Activated T-helper 17 cell treated with anti-CD3 and anti-CD28 coated beads, Interleukin-2, amount 50 U/mL, for 72 hours (primary cell): ENCODE measurements around the gene PSD. TPM values are rescaled to one million over a fixed set of nuclear protein-coding genes. Genes with fewer than 3 reads are reported as not detected.

Experiments
- ATAC-seq: fragments of 150-1000 bp; cut with Tn5 transposase; replicated peaks from 2 replicates; pipeline ENCODE4 v1.10.0; 2021; ENCODE audit warnings: mild to moderate bottlenecking, moderate library complexity
- H3K27ac Mint-ChIP-seq: one replicate; pipeline ENCODE4 v1.8.0; 2022; ENCODE audit warnings: mixed read lengths
- H3K27me3 Mint-ChIP-seq: one replicate; pipeline ENCODE4 v1.8.0; 2022; ENCODE audit warnings: mixed read lengths
- H3K36me3 Mint-ChIP-seq: one replicate; pipeline ENCODE4 v1.8.0; 2022; ENCODE audit warnings: low read depth, mild to moderate bottlenecking, mixed read lengths
- H3K4me1 Mint-ChIP-seq: one replicate; pipeline ENCODE4 v1.8.0; 2022; ENCODE audit warnings: mixed read lengths
- H3K4me3 Mint-ChIP-seq: one replicate; pipeline ENCODE4 v1.8.0; 2022; ENCODE audit warnings: mild to moderate bottlenecking, mixed read lengths
- H3K9me3 Mint-ChIP-seq: one replicate; pipeline ENCODE4 v1.8.0; 2022; ENCODE audit warnings: mixed read lengths
- total RNA-seq, 2 donors: library from RNA; stranded (reverse); gene quantifications; one replicate each; pipeline ENCODE4 v1.2.3, GENCODE V29; 2022

PSD gene
- total RNA-seq, 2 donors from 2014 or later: 3.0 to 8.0 TPM

DNA sequence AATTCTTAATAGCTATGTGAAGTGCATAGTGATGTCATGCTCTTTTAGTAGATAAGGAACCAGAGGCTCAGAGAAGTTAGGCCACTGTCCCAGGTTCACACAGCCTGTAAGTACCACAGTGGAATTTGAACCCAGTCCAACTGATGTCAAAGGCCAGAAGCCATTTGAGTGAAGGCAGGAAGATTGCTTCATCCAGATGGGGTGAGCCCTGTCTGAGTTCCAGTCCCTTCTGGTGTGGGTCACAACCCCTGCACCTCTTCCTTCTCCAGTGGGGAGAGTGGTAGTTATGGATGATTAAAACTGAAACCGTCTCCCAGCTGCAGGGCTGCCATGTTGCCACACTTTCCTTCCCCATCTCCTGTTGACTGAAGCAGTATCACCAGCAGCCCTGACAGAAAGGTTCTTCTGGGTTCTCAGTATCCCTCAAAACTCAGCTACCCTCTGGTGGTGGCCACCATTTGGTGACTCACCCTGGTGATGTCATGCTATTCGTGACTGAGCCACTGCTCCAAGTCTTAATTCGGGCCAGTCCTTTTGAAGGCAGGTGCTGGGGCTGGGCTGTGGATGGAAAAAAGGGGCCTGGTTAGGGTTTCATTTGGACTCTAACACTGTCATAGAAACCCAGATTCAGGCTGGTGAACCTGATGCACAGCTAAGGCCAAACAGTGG, 34.2 kb upstream of the PSD start:
- peak; percentile 79 for ATAC-seq
- no peaks in the 10 kb centered on the region for H3K27me3 Mint-ChIP-seq
- peak overlapping the region; percentile 93 for H3K27ac Mint-ChIP-seq
- no peaks in the 10 kb centered on the region for H3K9me3 Mint-ChIP-seq
- H3K36me3 Mint-ChIP-seq: peaks cover 64% of the 10 kb centered on the region
- H3K4me1 Mint-ChIP-seq: peaks cover 17% of the 10 kb centered on the region
- H3K4me3 Mint-ChIP-seq: peak overlapping the region; percentile 67

DNA sequence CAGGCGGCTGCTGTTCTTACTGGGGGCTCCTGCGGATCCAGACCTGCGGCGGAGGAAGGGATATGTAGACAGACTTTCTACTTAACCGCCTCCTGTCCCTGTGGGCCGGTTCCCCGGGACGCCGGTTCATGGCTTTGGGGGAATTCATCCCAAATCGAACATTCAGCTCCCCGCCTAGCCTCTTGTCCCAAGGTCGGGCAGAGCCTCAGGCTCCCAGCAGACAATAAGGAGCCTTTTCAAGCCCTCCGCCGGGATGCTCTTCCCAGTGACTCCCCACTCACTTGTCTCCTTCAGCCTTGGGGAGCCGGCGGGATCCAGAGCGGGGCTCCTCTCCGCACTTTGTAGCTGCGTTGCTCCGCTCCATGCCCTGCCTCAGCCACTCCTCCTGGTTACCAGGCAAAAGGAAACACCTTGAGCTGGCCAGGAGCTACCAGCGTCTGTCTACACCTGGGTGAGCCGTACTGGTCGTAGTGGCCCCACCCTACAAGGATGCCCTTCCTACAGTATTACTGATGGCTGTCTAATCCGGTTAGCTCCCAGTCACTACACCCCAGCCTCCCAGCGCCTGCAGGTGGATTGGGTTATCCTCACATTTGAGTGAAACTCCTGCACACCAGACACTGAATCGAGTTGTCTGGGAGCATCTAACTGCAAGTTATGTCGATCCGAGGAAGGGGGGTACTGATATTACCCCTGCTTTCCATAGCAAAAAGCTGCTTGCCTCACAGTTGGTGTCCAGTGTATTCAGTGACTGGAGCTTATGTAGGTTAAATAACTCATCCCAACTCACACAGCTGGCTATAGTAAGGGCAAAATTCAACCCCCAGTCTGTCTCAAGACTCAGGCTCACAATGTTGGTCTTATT, 32.8 kb upstream of the PSD start, which contains the start of gene C10orf95:
C10orf95 (minus strand) TSS at position 439 of the 865 bp plus-strand sequence. CDS start 450 bp downstream, outside the sequence.
- Mint-ChIP-seq H3K4me3 (peak within 1 kb of the TSS; percentile 84), H3K27ac (peak within 1 kb of the TSS; percentile 93), H3K27me3 (no peaks in the 10 kb centered on the region), H3K9me3 (no peaks in the 10 kb centered on the region), H3K36me3 (peaks cover 60% of the 10 kb centered on the region), H3K4me1 (peaks cover 12% of the 10 kb centered on the region)
- ATAC-seq: no peak

DNA sequence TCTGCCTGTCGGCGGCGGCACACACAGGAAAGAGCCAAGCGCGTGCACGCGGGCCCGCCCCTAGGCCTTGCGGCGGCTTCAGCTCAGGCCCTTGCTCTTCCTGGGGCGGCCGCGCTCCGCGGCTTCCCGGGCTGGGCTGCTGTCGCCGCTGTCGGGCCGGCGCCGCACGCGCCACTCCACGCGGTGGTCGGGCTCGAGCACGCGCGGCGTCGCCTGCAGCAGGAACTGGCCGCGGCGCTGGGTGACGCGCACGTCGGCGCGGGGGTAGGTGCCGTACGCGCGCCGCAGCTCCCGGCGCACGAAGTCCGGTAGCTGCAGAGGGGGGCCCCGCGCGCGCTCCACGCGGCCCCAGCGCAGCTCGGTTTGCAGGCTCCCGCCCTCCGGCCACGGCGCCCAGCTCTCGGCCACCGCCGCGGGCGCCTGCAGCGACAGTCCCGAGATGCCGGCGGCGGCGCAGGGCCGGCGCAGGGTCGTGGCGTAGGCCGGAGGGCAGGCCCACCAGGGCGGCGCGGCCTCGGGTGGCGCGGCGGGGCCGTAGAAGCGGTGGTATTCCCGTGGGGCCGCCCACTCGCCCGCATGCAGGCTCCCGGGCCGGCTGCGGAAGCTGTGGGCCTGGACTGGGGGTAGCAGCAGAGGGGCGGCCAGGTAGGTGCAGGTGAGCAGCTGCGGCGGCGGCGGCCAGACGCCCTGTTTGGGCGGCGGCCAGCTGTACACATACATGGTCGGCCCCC, 32.0 kb upstream of the PSD start:
- H3K27me3 Mint-ChIP-seq: no peaks in the 10 kb centered on the region
- ATAC-seq: peak; percentile 67
- no peaks in the 10 kb centered on the region for H3K9me3 Mint-ChIP-seq
- peak overlapping the region; percentile 84 for H3K4me3 Mint-ChIP-seq
- H3K36me3 Mint-ChIP-seq: peaks cover 53% of the 10 kb centered on the region
- peaks cover 12% of the 10 kb centered on the region for H3K4me1 Mint-ChIP-seq
- H3K27ac Mint-ChIP-seq: peak overlapping the region; percentile 87

DNA sequence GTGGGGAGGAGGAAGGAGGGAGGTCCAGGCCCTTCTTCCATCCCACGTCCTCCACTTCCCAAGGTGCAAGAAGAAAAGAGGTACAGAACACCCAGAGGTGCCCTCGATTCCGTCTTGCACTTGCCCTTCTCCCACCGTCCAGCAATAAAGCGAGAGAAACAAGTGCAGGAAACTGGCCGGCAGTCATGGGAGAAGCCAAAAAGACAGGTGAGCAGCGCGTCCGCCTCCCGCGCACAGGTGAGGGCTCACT, 31.5 kb upstream of the PSD start:
- Mint-ChIP-seq H3K9me3 (no peaks in the 10 kb centered on the region), H3K27ac (peak overlapping the region; percentile 87), H3K36me3 (peaks cover 48% of the 10 kb centered on the region), H3K4me3 (peak overlapping the region; percentile 84), H3K27me3 (no peaks in the 10 kb centered on the region), H3K4me1 (peaks cover 12% of the 10 kb centered on the region)
- peak; percentile 1 for ATAC-seq

DNA sequence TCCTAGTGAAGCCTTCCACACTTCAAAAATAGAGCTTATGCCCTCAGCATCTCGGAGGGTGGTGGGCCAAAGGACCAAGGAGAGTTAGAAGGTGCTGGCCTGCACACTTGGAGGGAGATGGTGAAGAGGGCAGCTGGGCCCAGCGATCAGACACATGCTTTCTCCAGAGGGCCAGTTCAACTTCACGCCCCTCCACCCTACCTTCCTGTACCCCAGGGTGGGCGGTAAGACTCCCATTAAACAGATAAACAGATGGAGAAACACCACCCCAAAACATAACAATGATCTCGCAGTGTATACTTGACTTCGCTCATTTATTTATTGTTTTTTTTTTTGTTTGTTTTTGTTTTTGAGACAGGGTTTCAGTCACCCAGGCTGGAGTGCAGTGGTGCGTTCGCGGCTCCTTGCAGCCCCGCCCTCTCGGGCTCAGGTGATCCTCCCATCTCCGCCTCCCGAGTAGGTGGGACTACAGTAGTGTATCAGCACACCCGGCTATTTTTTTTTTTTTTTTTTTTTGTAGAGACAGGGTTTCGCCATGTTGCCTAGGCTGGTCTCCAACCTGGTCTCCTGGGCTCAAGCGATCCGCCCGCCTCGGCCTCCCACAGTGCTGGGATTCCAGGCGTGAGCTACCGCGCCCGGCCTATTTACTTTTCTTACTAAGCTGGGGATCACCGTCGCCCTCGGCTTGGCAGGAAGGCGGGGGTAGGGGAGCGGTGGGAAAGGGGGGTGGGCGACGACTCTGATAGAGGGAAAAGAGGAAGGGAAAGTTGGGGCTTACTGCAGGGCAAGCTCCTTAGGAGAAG, 30.9 kb upstream of the PSD start:
- peak; percentile 68 for ATAC-seq
- peak overlapping the region; percentile 84 for H3K4me3 Mint-ChIP-seq
- H3K36me3 Mint-ChIP-seq: peaks cover 43% of the 10 kb centered on the region
- H3K27me3 Mint-ChIP-seq: no peaks in the 10 kb centered on the region
- peak overlapping the region; percentile 87 for H3K27ac Mint-ChIP-seq
- peaks cover 12% of the 10 kb centered on the region for H3K4me1 Mint-ChIP-seq
- H3K9me3 Mint-ChIP-seq: no peaks in the 10 kb centered on the region

DNA sequence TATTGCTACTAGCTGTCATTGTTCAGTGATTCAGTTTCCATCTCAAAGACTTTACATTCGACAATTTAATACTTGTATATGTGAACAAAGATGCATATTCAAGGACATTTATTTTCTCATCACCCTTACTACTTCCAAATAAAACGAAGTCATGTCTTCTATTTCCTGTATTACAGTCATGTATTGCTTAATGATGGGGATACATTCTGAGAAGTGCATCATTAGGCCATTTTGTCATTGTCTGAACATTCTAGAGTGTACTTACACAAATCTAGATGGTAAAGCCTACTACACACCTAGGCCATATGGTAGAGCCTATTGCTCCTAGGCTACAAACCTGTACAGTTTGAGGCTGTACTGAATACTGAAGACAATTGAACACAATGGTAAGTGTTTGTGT, 26.3 kb upstream of the PSD start:
- H3K9me3 Mint-ChIP-seq: no peaks in the 10 kb centered on the region
- no peak for ATAC-seq
- no peak overlapping the region for H3K27ac Mint-ChIP-seq
- peaks cover 5% of the 10 kb centered on the region for H3K4me1 Mint-ChIP-seq
- H3K36me3 Mint-ChIP-seq: peaks cover 6% of the 10 kb centered on the region
- H3K4me3 Mint-ChIP-seq: no peak overlapping the region
- no peaks in the 10 kb centered on the region for H3K27me3 Mint-ChIP-seq

DNA sequence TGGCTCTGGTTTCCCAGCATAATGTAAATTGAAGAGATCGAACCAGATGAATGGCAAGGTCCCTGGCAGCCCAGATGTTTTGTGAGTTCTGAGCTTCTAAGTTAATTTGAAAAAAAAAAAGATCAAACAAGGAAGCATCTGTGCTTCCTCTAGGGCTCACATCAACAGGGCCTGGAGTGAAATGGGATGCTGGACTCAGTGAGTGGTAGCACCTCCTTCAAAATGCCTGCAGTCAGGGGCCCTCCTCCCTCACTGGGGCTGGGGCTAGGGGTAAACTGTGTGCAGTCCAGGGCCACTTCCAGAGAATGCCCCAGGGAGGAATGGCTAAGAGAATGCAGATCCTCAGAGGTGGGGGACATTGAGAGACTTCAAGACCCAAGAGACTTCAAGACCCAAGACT, 19.8 kb upstream of the PSD start:
- peaks cover 11% of the 10 kb centered on the region for H3K36me3 Mint-ChIP-seq
- peaks cover 30% of the 10 kb centered on the region for H3K4me1 Mint-ChIP-seq
- H3K27ac Mint-ChIP-seq: no peak overlapping the region
- no peaks in the 10 kb centered on the region for H3K27me3 Mint-ChIP-seq
- H3K9me3 Mint-ChIP-seq: no peaks in the 10 kb centered on the region
- H3K4me3 Mint-ChIP-seq: peak overlapping the region; percentile 89
- no peak for ATAC-seq

DNA sequence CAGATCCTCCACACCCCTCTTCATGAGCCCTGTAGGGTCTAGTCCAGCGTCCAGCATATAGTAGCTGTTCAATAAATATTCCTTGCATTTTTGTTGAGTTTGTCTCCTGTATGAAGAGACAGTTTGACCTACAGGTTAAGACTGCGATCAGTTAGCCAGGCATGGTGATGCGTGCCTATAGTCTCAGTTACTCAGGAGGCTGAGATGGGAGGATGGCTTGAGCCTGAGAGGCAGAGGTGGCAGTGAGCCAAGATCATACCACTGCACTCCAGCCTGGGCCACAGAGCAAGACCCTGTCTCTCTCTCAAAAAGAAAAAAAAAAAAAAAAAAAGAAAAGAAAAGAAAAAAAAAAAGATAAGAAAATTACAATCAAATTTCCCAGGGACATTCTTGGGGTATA, 18.9 kb upstream of the PSD start:
- Mint-ChIP-seq H3K9me3 (no peaks in the 10 kb centered on the region), H3K36me3 (peaks cover 11% of the 10 kb centered on the region), H3K4me3 (peak overlapping the region; percentile 89), H3K27me3 (no peaks in the 10 kb centered on the region), H3K27ac (peak overlapping the region; percentile 82), H3K4me1 (peaks cover 30% of the 10 kb centered on the region)
- no peak for ATAC-seq

DNA sequence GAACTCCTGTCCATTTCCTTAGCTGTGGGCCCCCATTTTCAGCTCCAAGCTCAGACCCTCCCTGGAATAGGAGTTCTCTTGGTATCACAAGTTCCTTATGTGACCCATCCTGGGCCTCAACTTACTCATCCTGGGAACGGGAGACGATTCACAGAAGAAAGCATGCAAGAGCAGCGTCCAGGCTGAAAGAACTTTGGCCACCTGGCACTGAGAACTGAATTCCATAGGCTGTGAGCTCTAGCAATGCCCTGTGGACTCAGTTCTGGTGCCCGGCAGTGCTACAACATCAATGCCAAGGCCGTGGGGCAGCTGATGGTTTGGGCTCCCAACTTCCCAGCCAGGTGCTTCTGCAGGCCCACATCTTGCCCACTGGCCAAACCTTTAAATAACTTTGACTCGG, 17.7 kb upstream of the PSD start:
- H3K27ac Mint-ChIP-seq: peak overlapping the region; percentile 82
- H3K9me3 Mint-ChIP-seq: no peaks in the 10 kb centered on the region
- H3K4me3 Mint-ChIP-seq: peak overlapping the region; percentile 89
- peaks cover 34% of the 10 kb centered on the region for H3K4me1 Mint-ChIP-seq
- peaks cover 11% of the 10 kb centered on the region for H3K36me3 Mint-ChIP-seq
- H3K27me3 Mint-ChIP-seq: no peaks in the 10 kb centered on the region
- ATAC-seq: no peak

DNA sequence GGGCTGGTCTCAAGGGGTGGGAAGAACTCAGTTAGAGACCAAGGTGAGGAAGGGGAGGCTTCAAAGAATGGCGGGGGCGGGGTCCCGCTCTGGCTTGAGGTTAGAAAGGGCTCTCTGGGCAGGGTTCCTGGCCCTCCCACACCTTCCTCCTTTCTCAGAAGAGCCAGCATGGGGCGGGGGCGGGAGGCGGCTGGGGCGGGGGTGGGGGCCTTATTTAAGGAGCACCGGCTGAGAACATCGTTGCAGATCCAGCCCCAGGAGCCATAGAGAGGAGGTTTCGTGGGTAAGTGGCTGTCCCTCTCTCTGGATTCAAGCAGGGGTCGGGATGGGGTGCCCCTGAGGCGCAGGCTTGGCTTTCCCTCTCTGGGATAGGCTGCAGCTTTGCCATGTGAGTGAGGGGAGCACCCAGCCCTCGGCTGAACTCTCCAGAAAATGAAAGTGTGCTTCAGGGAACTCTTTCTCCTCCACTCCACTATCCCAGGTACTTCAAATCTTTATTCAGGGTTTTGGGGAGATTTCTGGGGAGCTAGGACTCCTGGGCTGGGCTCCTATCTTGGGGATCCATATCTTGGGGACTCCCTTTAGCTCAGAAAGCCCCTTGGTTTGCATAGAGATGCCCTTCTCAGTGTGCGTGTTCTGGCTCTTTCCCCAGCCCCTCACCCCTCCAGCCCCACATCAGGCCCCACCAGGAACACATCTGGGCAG, 17.1 kb upstream of the PSD start:
- Mint-ChIP-seq H3K36me3 (peaks cover 11% of the 10 kb centered on the region), H3K4me3 (peak overlapping the region; percentile 89), H3K27ac (peak overlapping the region; percentile 82), H3K27me3 (no peaks in the 10 kb centered on the region), H3K9me3 (no peaks in the 10 kb centered on the region), H3K4me1 (peaks cover 34% of the 10 kb centered on the region)
- peak; percentile 18 for ATAC-seq

DNA sequence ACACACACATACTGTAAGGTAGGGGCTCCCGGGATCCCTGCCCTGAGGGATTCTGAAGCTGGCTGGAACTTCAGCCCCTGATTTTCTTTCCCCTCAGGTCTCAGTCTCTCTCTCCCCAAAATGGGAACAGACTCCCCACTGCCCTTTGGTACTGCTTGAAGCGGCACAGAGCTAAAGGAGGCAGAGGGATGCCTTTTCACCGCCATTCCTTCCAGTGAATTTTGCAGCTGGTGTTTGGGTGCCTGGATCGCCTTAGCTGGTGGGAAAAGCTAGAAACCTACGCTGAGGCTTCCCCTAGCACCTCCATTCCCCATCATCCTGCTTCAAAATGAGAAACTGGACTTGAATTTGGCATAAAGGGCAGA, 16.5 kb upstream of the PSD start:
- Mint-ChIP-seq H3K27ac (peak overlapping the region; percentile 82), H3K27me3 (no peaks in the 10 kb centered on the region), H3K4me1 (peaks cover 34% of the 10 kb centered on the region), H3K36me3 (peaks cover 11% of the 10 kb centered on the region), H3K4me3 (peak overlapping the region; percentile 89), H3K9me3 (no peaks in the 10 kb centered on the region)
- no peak for ATAC-seq

DNA sequence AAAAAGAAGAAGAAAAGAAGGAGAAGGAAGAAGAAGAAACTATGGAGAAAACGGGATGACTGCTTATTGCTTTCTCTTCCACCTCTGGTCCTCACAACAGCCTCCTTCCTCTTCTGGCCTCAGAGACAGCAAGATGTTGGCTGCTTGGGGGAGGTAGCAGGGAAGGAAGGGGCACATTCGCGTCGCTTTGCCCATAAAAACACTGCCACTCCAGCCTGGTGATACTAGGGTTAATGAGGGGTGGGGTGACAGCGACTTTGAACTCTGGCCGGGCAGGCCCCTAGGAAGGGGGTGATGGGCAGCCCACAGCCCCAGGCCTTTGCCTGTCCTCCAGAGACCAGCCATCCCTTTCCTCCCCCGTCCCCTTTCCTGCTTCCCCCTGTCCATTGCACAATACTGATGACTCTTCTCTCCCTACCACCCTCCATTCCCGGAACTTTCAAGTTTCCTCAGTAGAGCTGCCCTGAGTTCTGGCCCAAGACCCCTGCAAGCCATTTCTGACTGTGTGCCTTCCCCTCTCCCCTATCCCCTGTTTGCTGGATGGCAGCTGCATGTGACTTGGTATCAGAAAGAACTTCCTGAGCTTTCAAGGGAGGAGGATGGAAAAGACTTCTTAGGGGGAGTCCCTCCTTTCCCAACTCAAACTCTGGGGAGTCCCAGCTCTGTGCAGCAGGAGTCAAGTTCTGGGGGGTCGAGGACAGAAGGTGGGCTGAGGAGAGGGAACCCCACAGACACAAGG, 16.0 kb upstream of the PSD start:
- Mint-ChIP-seq H3K36me3 (peaks cover 11% of the 10 kb centered on the region), H3K4me1 (peaks cover 34% of the 10 kb centered on the region), H3K9me3 (no peaks in the 10 kb centered on the region), H3K4me3 (peak overlapping the region; percentile 89), H3K27me3 (no peaks in the 10 kb centered on the region), H3K27ac (peak overlapping the region; percentile 82)
- no peak for ATAC-seq

DNA sequence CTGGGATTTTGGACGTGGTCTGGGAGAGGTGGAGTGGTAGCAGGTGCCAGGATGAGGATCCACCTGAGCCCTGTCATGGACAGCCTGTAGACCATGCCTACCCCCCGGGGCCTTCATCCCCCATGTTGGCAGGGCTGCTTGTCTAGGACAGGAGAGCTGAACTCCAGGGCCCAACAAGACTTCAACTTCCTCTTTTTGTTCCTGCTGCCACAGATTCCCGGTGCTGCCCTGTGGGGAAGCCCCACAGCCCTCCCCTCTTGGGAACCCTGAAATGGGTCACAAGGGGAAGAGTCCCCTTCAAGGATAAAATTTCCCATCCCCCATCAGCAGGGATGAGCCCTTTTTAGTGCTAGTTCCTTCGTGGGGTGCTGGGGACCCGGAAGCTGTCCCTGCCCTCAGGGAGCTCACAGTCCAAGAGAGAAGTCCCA, 15.0 kb upstream of the PSD start:
- Mint-ChIP-seq H3K4me3 (peak overlapping the region; percentile 93), H3K4me1 (peaks cover 34% of the 10 kb centered on the region), H3K36me3 (peaks cover 11% of the 10 kb centered on the region), H3K9me3 (no peaks in the 10 kb centered on the region), H3K27me3 (no peaks in the 10 kb centered on the region), H3K27ac (peak overlapping the region; percentile 93)
- ATAC-seq: no peak
